ENCODE results near the gene RIC8A. TPM values are rescaled to one million over a fixed set of nuclear protein-coding genes. Genes with fewer than 3 reads are reported as not detected.

Gene RIC8A
- total RNA-seq, 1 experiment from 2014 or later: 115 TPM

DNA sequence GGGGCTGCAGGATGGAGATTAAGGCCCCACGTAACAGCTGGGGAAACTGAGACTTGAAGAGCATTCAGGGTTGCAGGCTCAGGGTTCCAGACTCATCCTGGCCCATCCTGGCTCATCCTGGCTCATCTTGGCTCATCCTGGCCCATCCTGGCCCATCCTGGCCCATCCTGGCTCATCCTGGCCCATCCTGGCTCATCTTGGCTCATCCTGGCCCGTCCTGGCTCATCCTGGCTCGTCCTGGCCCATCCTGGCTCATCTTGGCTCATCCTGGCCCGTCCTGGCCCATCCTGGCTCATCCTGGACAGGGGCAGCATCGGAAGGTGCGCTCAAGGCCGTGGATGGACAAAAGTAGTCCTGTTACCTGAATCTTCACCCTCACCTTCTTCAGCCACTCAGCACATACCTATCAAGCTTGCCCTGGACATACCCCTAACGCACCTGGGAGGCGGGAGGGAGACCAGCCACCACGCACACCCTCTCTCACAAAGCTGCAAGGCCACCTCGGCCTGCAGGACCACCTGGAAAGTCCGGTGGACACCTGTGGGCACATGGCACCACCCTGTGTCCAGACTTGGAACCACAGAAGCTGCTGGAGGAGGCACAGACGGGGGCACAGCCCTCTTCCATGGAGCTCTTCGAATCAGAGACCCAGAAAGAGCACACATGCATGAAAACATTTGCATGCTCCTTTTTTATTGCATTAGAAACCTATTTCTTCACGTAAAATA, 50.4 kb downstream of the RIC8A start:
- in situ Hi-C loops (cut with HindIII; ENCODE audit: low pct_unique_long_range_greater_than_20kb, low sequenced_read_pairs): no loop called here
- no peak for DNase-seq (ENCODE audit: low read depth)

DNA sequence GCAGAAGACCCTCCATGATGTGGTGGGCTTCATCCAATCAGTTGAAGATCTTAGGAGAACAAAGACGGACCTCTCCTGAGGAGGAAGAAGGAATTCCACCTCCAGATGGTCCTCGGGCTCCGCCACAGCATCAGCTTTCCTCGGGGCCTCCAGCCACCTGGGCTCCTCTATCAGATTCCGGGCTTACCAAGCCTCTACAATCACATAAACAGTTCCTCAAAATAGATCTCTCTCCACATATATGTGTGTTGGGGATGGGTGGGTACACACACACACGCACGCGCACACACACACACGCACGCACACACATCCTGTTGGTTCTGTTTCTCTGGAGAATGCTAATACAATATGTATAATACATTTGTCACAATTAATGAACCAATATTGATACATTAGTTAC, 51.9 kb downstream of the RIC8A start:
- DNase-seq (ENCODE audit: low read depth): no peak
- in situ Hi-C loops (cut with HindIII; ENCODE audit: low pct_unique_long_range_greater_than_20kb, low sequenced_read_pairs): no loop called here

DNA sequence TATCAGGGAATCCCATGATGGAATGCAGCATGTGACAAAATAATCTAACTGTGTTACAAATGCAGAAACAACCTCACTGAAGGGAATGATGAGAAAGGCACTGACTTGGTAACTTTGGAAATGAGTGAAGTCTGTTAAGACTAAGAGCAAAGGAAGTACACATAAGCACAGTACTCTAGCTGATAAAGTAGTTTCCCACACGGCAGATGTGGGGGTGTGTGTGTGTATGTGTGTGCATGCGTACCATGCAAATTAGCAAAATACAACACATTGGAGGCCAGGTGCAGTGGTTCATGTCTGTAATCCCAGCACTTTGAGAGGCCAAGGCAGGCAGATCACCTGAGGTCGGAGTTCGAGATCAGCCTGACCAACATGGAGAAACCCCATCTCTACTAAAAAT, 54.1 kb downstream of the RIC8A start:
- DNase-seq (ENCODE audit: low read depth): no peak
- in situ Hi-C loops (cut with HindIII; ENCODE audit: low pct_unique_long_range_greater_than_20kb, low sequenced_read_pairs): no loop called here

Other genes starting within 250 kb of the RIC8A start
- not detected in 2 replicates for gene SCGB1C1, start 14.6 kb upstream of the RIC8A start, total RNA-seq (2014; rRNA removed; shearing (Covaris generic); ENCODE audit: low replicate concordance)
- 23.3 and 26.2 TPM in 2 replicates for gene BET1L, start 309 bp upstream of the RIC8A start, total RNA-seq (2014; rRNA removed; shearing (Covaris generic); ENCODE audit: low replicate concordance)
- 24.4 and 25.1 TPM in 2 replicates for gene SIRT3, start 28.6 kb downstream of the RIC8A start, total RNA-seq (2014; rRNA removed; shearing (Covaris generic); ENCODE audit: low replicate concordance)
- gene PSMD13, start 29.3 kb downstream of the RIC8A start, total RNA-seq (2014; rRNA removed; shearing (Covaris generic); ENCODE audit: low replicate concordance): 97.7 and 117 TPM in 2 replicates
- gene NLRP6, start 70.7 kb downstream of the RIC8A start, total RNA-seq (2014; rRNA removed; shearing (Covaris generic); ENCODE audit: low replicate concordance): not detected in 2 replicates
- 7.9 and 11.2 TPM in 2 replicates for gene PGGHG, start 81.4 kb downstream of the RIC8A start, total RNA-seq (2014; rRNA removed; shearing (Covaris generic); ENCODE audit: low replicate concordance)
- not detected in 2 replicates for gene IFITM5, start 91.8 kb downstream of the RIC8A start, total RNA-seq (2014; rRNA removed; shearing (Covaris generic); ENCODE audit: low replicate concordance)
- not detected in 2 replicates for gene IFITM2, start 100.1 kb downstream of the RIC8A start, total RNA-seq (2014; rRNA removed; shearing (Covaris generic); ENCODE audit: low replicate concordance)
- gene IFITM1, start 106.3 kb downstream of the RIC8A start, total RNA-seq (2014; rRNA removed; shearing (Covaris generic); ENCODE audit: low replicate concordance): 2.0 and 10.3 TPM in 2 replicates
- 6.2 and 23.7 TPM in 2 replicates for gene IFITM3, start 113.2 kb downstream of the RIC8A start, total RNA-seq (2014; rRNA removed; shearing (Covaris generic); ENCODE audit: low replicate concordance)
- 23.9 and 61.5 TPM in 2 replicates for gene B4GALNT4, start 161.8 kb downstream of the RIC8A start, total RNA-seq (2014; rRNA removed; shearing (Covaris generic); ENCODE audit: low replicate concordance)
- gene PKP3, start 186.5 kb downstream of the RIC8A start, total RNA-seq (2014; rRNA removed; shearing (Covaris generic); ENCODE audit: low replicate concordance): 70.7 and 103 TPM in 2 replicates
- gene SIGIRR, start 207.3 kb downstream of the RIC8A start, total RNA-seq (2014; rRNA removed; shearing (Covaris generic); ENCODE audit: low replicate concordance): 66.9 and 103 TPM in 2 replicates
- gene ANO9, start 234.3 kb downstream of the RIC8A start, total RNA-seq (2014; rRNA removed; shearing (Covaris generic); ENCODE audit: low replicate concordance): not detected in 2 replicates
- 36.9 and 50.2 TPM in 2 replicates for gene PTDSS2, start 242.6 kb downstream of the RIC8A start, total RNA-seq (2014; rRNA removed; shearing (Covaris generic); ENCODE audit: low replicate concordance)

Measured in Caki2 (cell line).